HG02623 (cell line): Measurements from ENCODE around the gene A3GALT2.
A peak's percentile ranks its signal among the peaks of the same experiment; 100 is the strongest.

ENCODE experiments used
- ATAC-seq: cut with Tn5 transposase; IDR thresholded peaks from one replicate; pipeline ENCODE4 v1.9.1; 2021; ENCODE audit warnings: moderate library complexity; ENCODE audit not compliant: unreplicated experiment

The A3GALT2 gene

GRCh38 chr1:33350611-33351280 is 29.8 kb upstream of the A3GALT2 start:
- no peak for ATAC-seq

GRCh38 chr1:33349778-33350610 is 29.1 kb upstream of the A3GALT2 start:
- ATAC-seq: peak; percentile 69

- ATAC-seq: peak; percentile 26
These were observed 28.3 kb upstream of the A3GALT2 start for GRCh38 chr1:33349081-33349759.

- no peak for ATAC-seq
These were observed 27.8 kb upstream of the A3GALT2 start for GRCh38 chr1:33348676-33349080.

DNA sequence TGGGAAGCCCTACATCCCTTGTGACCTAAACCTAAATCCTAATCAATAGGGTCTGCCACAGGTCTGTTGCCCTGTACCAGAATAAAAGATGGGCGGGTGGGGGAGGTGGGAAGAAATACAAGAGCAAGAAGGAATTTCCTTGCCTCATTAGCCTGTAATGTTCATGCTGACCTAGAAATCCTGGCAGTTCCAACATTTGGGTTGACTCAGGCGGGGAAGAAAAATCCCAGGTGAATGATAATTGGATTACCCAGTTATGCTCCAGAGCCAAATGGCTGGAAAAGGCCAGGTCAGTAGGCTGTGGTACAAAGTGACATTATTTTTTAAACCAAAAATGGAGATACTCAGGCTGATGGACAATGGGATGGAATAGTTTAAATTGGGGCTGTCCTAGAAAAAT is 27.3 kb upstream of the A3GALT2 start:
- ATAC-seq: no peak

GRCh38 chr1:33347650-33347992 is 26.7 kb upstream of the A3GALT2 start:
- no peak for ATAC-seq

- ATAC-seq: no peak
These were observed 26.2 kb upstream of the A3GALT2 start for GRCh38 chr1:33346927-33347649.

DNA sequence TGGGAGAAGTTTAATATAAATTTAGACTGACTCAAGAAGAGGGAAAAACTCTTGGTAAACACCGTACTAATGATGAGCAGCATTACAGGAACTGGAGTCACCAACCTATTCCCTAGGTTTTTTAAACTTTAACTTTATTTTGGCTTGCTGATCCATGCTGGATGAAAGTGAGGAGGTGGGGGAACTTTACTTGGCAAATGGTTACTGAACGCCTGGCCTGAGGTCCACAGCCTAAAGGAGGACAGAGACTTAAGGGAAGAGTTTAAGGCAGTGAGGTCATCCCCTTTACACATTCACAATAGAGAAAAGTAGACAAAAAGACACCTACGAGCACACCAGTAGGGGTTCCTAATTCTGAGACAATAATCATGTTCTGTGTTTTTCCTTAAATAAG is 25.6 kb upstream of the A3GALT2 start:
- no peak for ATAC-seq

- no peak for ATAC-seq
These were observed 24.1 kb upstream of the A3GALT2 start for GRCh38 chr1:33344896-33345560.

DNA sequence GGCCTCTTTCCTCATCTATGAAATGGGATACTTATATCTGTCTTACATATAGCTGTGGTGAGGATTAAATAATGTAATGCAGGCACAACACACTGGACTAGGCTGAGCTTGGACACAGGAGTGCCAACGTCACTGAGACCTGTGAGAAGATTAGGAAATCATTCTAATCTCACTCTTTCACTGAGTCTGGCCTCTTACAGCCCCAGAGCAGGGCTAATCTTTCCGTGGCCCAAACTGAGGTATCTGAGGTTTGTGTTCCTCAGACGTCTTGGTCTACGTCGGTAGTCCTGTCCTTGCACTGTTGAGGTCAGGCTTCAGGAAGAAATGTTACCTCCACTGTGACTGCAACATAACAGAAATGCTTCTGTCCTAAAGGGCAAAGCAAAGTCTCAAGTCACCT is 22.6 kb upstream of the A3GALT2 start:
- ATAC-seq: no peak

DNA sequence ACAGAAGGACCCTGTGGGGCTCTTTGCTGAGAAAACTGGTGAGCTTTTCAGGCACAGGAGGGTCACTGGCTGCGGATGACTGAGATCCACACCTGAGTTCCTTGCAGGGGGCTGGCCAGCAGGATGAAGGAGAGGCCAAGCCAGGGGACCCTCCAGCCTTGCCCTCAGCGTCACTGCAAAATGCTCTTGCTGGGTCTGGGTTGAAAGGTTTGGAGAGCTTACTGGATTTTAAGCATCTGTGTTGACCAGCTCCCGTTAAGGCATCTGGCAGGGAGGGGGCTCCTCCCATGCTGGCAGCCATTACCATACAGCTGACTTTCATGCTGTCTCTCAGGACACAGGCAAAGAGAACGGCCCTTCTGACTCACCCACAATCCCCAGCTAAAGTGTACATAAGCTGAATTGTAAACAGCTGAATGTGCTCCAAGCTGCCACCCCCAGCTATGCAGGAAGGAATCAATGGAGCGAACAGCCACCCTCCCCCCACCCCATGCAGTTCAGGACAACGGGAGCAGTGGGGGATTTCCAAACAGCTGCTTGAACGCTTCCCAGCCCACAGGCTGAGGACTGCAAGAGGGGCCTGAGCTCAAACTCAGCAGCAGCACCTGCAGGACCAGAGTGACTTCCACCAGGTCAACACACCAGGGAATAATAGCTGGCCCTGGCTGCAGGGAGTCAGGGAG is 21.3 kb upstream of the A3GALT2 start:
- no peak for ATAC-seq

GRCh38 chr1:33341190-33341589 is 20.3 kb upstream of the A3GALT2 start:
- no peak for ATAC-seq

GRCh38 chr1:33339413-33339812 is 18.5 kb upstream of the A3GALT2 start:
- ATAC-seq: no peak

DNA sequence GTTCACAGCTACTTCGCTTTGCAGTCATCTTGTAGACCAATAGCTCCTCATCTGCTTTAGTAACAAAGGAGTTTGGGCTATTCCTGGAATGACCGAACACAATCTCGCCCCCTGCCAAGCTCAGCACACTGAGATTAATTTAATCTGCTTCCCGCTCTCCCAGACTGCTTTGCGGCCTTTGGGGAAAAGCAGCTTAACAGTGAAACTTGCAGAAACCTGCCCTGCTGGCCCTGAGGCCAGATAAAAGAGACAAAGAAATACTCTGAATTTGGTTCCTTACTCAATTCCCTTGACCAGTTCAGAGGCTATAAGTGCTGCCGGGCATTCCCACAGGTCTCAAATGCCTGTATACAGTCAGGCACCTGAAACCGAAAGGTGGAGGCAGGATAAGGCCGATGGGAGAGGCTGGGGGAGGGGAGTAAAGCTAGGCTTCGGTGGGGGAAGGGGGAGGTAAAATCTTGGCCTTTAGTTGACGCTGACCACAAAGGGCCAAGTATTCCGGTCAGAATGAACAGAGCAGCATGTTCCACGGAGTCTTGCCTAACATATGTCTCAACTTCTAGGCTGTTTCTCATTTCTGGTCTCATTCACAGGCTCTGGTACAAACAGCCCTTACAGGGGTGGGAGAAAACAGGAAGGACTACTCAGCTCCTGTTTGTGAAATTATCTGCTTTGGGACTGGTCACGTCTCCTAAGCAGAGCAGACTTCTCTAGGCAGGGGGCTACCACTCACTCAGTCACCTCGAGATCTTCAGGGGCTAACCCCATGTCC is 17.7 kb upstream of the A3GALT2 start:
- ATAC-seq: no peak

- ATAC-seq: no peak
These were observed 17.1 kb upstream of the A3GALT2 start for GRCh38 chr1:33338048-33338439.

DNA sequence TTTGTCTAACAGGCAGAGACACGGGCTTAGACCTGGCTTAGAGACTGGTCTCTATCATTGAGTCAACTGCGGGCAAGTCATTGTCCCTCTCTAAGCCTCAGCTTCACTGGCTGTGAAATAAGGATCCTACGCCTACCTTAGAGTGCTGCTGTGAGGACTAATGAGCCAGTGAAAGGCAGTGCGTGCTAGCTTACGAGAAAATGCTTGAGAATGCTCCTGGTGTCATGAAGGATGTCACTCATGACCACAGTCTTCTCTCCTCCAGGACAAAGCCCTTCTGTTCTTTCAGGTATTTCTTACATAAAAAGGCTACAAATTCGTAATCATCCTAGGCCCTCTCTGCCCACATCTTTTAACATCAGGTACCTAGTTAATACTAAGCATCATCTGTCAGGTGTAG is 16.5 kb upstream of the A3GALT2 start:
- ATAC-seq: no peak

GRCh38 chr1:33336580-33336979 is 15.7 kb upstream of the A3GALT2 start:
- no peak for ATAC-seq

GRCh38 chr1:33335020-33335419 is 14.1 kb upstream of the A3GALT2 start:
- no peak for ATAC-seq

GRCh38 chr1:33334081-33334552 is 13.2 kb upstream of the A3GALT2 start:
- ATAC-seq: no peak
